Activated T-helper 1 cell treated with Interleukin-2 at 50 U/mL for 16 hours (primary cell): ENCODE measurements around the gene RIN3.

Experiments used
- DNase-seq: peaks from one replicate; pipeline ENCODE4 v3.0.0-alpha.2; 2020; ENCODE audit warnings: low read depth

The RIN3 gene

DNA sequence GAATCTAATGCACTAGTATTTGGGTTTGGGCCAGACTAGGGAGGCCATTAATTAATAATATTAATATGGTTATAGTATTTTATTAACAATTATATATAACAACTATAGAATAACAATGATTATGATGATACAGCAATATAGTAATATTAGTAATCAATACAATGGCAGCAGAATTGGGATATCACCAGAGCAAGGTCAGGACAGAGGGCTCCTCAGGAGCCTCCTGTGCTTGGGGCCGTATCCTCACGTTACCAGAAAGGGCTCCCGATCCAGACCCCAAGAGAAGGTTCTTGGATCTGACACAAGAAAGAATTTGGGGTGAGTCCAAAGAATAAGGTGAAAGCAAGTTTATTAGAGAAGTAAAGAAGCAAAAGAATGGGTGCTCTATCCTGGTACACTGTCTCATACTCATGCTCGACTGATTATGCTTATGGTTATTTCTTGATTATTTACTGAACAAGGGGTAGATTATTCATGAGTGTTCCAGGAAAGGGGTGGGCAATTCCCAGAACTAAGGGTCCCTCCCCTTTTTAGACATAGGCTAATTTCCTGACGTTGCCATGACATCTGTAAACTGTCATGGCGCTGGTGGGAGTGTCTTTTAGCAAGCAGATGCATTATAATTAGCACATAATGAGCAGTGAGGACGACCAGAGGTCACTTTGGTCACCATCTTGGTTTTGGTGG lies 61.6 kb downstream of the RIN3 start:
- DNase-seq = no peak

DNA sequence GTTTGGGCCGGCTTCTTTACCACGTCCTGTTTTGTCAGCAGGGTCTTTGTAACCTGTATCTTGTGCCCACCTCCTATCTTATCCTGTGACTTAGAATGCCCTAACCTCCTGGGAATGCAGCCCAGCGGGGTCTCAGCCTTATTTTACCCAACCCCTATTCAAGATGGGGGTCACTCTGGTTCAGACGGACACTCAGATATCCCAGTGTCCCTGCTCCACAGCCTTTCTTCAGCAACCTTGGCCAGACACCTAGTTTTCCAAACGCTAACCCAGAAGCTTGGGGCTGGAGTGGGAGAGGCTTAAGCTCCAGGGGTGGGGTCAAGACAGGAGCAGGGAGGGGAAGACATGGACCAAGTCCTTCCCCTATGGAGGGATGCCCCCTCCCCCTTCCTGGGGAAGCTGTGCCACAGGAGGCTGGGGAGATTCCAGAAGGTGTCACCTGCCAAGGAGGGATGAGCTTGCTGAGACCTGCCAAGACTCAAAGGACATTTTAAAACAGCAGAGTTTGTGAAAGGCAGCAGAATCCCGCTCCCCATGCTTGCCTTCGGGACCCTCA lies 62.2 kb downstream of the RIN3 start:
- no peak for DNase-seq

DNA sequence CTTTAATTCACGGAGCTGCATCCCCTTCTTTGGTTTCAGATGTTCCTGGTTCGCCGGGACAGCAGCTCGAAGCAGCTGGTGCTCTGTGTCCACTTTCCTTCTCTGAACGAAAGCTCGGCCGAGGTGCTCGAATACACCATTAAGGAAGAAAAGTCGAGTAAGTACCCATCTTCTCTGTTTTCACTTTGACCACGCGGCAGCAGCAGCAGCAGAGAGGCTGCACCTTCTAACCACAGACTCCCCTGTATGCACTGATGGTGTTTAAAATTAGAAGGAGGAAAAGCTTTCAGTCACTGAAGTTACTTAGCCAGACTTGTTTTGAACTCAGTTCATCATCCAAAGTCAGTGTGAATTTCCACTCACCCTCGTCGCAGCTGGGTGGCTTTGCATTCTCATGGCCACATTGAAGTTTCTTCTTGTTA lies 63.8 kb downstream of the RIN3 start:
- no peak for DNase-seq

DNA sequence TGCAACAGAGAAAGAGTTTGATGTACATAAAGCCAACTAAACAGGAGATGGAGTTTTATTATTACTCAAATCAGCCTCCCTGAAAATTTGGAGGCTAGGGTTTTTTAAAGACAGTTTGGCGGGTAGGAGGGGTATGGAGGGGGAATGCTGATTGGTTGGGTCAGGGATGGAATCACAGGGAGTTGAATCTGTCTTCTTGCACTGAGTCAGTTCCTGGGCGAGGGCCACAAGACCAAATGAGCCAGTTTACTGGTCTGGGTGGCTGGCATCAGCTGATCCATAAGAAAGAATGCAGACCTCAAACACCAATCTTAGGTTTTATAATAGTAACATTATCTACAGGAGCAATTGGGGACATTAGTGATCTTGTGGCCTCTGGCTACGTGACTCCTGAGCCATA lies 64.9 kb downstream of the RIN3 start:
- DNase-seq = no peak

DNA sequence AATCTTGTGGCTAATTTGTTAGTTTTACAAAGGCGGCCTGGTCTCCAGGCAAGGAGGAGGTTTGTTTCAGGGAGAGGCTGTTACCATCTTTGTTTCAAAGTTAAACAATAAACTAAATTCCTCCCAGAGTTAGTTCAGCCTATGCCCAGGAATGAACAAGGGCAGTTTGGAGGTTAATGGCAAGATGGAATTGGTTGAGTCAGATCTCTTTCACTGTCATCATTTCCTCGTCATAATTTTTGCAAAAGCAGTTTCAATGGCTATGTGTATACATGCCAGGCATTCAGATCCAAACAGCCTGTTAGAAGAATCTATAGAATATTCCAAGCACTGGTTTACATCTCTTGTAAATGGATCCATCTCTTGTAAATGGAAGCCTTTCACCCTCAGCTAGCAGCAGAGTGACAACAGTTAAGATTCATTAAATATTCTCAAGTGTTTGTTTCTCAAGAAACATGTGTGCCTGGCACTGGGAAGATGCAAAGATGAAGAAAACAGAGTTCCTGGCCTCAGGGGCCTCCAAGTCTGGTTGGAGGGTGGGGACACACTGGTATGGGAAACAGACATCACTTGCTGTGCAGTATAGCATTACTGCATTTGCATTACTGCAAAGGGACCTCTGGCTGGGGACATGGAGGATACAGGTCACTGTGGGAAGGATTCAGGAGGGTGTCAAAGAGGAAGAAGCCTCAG lies 65.8 kb downstream of the RIN3 start:
- no peak for DNase-seq

DNA sequence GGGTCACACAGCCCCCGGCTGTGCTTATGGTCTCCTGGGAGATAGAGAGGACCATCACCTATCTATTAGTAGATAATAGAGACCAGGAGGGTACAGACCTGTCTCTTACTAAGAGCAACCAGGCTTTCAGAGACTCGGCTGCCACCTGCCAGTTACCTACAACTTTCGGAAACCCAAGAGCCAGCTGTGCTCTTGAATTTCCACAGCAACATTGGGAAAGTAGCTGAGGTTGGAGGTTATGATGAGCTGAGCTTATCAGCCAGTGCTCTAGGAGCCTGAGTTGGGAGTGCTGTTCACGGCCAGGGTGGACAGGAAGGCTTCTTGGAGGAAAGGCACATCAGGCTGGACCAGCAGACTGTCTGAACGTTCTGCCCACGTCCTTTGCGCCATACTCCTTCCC lies 67.6 kb downstream of the RIN3 start:
- no peak for DNase-seq

DNA sequence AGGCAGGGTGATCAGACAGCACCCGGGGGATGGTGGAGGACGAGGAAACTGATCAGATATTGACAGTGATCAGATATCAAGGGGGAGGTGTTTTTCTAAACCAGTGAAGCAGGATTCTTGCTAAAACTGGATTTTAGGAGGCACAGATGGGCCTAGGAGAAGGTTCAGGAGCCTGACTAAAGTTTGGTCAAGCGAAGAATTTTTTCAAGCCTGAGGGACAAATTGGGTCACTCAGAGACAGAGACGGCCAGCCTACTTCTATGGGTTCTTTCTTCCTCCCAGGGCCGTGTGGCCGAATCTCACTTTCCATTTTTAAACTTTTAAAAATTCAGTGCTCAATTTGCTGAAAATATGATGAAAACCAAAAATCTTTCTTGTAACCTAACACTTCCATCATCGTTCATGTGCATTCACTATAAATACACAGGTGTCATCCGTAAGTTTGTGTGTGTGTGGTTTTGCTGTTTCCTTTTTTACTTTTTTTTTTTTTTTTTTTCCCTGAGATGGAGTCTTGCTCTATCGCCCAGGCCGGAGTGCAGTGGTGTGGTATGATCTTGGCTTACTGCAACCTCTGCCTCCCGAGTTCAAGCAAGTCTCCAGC lies 68.5 kb downstream of the RIN3 start:
- no peak for DNase-seq

DNA sequence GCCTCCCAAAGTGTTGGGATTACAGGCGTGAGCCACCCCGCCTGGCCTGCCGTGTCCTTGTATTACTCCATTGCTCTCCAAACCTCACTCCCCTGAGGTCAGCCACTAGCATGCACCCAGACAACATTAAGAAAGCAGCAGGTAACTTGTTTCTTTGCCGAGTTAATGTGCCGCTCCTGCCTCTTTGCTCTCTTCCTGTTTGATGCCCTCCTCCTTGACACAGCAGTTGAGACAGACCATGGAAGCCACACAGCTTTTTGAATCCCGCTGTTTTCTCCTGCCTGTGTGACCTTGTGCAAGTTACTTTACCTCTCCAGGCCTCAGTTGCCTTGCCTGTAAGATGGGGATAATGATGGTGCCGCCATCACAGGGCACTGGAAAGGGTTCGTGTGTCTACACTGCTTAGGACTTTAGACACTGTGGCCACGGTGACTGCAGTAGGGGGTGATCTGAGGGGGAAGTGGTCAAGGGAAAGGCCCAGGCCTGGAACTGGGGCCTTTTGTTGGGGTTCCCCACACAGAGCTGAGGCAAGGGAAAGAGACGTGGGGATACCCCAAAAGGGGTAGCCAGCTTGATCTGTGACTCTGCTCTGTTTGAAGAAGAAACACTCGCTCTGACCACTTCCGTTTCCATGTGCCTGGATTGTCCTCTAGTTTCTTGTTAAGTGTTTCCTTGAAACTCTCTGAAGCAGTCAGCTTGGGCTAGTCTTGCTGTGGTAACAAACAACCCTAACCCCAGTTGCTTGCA lies 69.3 kb downstream of the RIN3 start:
- no peak for DNase-seq

DNA sequence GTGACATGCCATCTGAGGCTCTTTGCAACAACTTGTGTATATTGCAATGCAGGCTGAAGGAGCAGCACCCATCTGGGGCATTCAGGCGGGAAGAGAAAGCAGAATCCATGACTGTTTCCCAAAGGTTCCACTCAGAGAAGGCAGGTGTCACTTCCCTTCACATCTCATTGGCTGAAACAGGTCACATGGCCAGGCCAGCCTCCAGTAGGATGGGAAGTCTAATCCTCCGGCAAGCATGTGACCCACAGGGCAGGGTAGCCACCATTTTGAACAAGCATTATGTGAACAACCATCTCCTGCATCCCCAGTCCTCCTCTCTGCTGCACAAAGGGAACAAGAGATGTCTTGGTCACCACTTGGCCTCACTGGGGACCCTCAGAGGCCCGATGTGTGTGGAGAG lies 70.6 kb downstream of the RIN3 start:
- DNase-seq = no peak

DNA sequence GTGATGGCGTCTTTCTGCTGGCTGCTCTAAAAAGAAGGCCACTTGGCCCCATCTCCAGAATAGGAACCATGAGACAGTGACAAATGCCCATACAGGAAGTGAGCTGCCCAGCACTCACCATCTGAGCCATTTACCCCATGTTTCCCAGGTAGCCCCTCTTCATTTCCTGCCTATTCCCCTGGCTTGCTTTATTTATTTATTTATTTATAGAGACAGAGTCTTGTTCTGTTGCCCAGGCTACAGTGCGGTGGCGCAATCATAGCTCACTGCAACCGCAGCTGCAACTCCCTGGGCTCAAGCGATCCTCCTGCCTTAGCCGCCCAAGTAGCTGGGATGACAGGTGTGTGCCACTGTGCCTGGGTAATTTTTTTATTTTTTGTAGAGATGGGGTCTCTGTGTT lies 71.2 kb downstream of the RIN3 start:
- no peak for DNase-seq

DNA sequence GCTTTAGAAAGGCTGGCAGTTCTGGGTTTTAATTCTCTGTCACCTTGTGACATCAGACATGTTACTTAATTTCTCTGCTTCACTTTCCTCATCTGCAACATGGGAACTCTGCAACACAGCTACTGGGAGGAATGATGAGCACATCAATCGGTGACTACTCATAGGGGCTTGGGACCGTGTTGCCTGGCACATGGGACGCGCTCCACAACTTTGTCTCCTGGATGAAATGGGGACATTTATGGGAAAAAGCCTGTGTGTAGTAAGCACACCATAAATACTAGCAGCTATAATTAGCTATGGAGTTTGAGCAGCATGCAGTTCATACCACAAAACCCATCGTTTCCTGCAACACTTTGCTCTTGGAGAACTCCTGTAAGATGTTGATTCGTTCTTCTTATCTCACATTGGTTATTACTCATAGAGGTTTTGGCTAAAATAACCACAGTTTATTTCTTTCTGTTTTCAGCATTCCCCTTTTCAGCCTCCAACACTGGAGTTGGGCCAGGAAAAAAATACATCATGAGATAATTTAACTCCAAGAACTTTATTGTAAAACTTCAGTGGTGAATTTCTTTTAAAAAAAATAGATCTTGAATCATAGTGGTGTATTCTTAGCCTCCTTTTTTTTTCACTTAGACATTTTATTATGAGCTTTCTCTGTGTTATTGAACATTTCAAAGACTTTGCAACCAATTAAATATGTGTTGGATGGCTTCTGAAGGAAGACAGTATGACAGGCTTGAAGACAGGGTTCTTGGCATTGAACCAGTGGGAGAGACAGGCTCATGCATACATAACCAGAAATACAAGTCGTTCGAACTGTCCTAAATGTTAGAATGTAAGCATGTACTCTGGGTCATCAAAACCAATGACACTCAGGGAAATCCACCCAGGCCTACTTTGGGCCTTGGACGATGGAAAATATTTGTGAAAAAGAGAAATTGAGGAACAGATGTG lies 72.7 kb downstream of the RIN3 start:
- no peak for DNase-seq

DNA sequence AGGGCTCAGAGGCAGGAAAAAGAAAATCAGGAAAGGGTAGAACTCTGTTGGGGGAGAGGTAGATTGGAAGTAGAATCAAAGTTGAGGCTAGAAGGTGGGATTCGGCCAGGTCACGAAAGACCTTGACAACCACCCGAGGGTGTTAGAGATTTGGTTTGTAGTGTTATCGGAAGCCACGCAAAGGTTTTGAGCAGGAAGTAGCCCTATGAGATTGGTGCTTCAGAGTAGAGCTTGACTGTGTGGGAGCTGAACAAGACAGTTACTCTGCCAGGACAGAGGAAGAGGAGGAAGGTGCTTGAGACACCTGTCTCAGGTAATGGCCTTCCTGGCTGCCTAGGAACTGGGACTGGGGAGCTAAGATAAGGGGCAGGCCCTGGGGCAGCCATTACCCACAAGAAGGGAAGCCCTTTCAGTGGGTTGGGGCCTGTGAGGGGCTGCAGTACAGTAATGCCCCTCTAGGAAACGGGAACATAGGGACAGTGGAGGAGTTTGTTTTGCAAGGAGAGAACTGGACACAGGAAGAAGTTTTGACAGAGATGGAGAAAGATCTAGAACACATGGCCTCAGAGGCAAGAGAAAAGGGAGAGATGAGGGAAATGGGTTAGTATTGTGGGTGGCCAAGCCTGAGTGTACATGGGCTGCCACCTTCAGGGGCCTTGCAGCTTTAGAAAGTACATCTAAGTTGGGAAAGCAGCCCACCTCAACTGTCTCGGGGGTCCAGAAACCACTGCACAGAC lies 73.5 kb downstream of the RIN3 start:
- no peak for DNase-seq

DNA sequence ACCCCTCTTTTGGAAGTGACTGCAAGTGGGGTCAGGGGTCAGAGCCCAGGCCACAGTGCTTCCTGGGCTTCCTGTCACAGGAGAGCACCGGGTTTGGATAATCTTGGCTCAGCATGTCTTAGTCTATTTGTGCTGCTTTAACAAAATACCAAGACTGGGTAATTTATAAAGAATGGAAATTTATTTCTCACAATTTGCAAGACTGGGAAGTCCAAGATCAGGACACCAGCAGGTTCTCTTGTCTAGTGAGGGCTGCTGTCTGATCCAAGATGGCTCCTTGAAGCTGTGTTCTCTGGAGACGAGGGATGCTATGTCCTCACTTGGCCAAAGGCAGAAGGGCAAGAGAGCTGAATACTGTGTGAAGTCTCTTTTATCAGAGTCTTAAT lies 74.1 kb downstream of the RIN3 start:
- no peak for DNase-seq

DNA sequence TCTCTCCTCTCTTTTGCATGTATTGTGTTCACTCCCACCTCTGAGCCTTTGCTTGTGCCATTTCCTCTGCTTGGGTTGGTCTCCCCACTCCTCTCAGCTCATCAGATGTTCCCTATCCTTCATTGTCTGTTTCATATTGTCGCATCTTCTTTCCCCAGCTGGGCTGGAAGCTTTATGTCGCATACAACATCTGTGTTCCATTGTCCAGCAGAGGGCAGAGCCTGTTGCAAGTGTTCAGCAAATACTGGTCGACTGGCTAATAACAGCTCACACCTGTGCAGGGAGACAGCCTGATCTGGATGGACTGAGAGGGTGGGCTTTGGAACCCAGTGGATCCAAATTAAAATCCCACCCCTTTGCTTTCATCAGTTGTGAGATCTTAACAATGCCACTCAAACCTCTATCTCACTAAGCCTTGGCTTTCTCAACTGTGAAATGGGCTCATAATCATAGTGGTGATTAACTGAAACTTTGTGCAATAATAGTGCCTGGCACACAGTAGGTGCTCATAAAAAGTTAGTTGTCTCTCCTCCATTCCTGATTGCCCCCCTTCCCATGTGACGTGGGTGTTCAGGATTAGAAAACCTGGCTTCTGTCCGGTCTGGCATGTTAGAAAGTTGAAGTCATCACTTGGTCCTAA lies 75.8 kb downstream of the RIN3 start:
- DNase-seq = no peak

DNA sequence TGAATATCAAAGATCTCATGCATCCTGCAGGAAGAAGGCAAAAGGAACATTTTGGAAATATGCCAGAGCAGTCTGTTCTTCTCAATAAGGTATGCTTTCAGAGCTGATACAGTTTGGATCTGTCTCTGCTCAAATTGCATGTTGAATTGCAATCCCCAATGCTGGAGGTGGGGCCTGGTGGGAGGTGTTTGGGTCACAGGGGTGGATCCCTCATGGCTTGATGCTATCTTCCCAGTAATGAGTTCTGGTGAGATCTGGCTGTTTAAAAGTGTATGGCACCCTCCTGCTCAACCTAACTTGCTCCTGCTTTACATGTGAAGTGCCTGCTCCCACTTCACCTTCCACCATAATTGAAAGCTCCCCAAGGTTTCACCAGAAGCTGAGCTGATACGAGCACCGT lies 76.6 kb downstream of the RIN3 start:
- DNase-seq = no peak

DNA sequence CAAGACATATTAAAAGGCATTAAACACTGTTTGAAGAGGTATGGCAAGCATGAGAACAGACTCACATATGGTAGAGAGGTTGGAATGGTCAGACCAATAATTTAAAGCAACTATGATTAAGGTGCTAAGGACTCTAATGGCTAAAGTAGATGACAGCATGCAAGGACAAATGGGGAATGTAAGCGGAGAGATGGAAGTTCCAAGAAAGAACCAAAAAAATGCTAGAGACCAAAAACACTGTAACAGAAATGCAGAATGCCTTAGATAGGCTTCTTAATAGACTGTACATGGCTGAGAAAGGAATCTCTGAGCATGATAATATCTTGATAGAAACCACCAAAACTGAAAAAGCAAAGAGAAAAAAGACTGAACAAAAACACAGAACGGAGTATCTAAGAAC lies 77.4 kb downstream of the RIN3 start:
- no peak for DNase-seq

DNA sequence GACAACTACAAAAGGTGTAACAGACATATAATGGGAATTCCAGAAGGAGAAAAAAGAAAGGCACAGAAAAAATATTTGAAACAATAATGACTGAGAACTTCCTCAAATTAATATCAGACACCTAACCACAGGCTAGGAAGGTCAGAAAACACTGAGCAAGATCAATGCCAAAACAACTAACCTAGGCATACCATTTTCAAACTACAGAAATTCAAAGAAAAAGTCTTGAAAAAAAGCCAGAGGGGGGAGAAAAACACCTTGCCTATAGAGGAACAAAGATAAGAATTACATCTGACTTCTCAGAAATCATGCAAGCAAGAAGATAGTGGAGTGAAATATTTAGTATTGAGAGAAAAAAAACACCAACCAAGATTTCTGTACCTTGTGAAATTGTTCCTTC lies 77.8 kb downstream of the RIN3 start:
- DNase-seq = no peak

DNA sequence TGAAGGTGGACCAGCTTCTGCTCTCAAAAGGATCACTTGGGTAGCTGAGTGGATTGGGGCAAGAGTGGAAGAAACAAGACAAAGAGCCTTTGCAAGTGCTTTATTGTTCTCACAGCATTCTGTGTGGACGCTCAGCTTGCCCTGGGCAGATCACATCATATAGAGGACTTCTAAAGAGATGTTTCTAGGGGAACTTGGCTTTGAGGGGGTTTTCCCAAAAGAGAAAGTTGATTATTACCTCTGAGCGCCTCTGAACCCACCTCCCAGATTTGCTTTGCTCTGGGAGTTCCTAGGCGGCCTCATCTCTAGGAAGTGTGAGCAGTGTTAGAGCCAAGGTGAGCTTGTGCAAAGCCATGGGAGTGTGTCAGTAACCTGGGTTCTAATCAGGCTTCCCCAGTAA lies 81.7 kb downstream of the RIN3 start:
- no peak for DNase-seq

DNA sequence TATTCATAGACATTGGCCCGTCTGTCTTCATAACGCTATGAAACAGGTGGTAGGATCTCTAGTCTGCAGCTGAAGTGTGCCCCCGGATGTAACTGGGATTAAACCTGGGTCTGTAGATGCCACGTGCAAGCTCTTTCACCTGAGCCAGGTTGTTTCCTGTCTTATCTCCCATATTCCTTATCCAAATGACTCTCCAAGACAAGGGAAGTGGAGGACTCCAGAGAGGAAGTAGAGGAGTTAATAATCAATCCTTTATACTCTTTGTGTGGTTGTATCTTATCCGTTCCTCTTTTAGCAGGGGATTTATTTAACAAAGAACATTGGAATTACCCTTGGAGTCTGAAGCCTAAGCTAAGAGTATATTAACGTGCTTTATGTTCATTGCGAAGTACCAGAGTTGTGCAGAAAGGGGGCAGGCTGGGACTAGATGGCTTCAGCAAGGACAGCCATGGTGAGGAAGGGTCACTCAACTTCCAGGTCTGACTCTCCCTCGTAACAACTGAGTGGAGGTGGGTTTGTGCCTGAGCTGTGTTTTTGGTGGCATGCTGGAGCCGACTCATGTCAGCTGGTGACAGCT lies 82.8 kb downstream of the RIN3 start:
- DNase-seq = no peak
